ENCODE measurements around the gene NFE2L1.
"Not testable (repeated sequence)": the region's sequence is repeated elsewhere in the genome, so short reads cannot be mapped to it uniquely, and the experiment has no call there.

Gene NFE2L1

DNA sequence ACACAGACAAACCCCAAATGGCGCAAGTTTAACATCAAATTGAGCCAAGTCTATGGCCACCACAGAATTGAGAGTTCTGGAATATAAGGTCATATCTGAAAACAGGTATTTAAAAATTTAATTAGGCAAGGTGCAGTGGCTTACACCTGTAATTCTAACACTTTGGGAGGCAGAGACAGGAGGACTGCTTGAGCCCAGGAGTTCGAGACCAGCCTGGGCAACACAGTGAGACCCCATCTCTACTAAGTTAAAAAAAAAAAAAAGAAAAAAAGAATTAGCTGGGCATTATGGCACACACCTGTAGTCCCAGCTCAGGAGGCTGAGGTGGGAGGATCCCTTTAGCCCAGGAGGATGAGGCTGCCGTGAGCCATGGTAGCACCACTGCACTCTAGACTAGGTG lies 19.1 kb downstream of the NFE2L1 start:
- Histone ChIP-seq H3K27ac (ENCODE audit: low read length) (no peak overlapping the region), H3K4me3 (ENCODE audit: low read length) (no peak overlapping the region), H3K4me1 (ENCODE audit: control insufficient read depth, insufficient read depth, low read length) (no peaks in the 10 kb centered on the region), H3K27me3 (ENCODE audit: control insufficient read depth, insufficient read depth, low read length) (no peaks in the 10 kb centered on the region), H3K36me3 (ENCODE audit: control insufficient read depth, insufficient read depth, low read length) (peaks cover 4% of the 10 kb centered on the region; the same call in 1 of the 2 replicates), H3K9me3 (ENCODE audit: control insufficient read depth, insufficient read depth, low read length) (no peaks in the 10 kb centered on the region)
- no peak for DNase-seq (ENCODE audit: low read depth, low spot score)
- WGBS (ENCODE audit: insufficient coverage, insufficient read length): no CpG with 5 or more reads among the region's 3 CpGs

DNA sequence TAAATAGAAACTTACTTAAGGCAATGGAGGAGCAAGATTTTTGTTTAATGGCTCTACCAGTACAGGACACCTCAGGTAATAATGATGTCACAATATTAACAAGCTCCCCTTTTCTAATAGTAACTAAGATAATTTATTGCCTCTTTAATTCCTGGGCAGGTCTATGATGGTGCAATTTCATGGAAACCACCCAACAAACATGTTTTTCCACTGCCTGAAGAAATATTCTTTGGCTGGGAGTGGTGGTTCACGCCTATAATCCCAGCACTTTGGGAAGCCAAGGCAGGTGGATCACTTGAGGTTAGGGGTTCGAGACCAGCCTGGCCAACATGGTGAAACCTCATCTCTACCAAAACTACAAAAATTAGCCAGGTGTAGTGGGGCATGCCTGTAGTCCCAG lies 19.6 kb downstream of the NFE2L1 start:
- H3K36me3 ChIP-seq (ENCODE audit: control insufficient read depth, insufficient read depth, low read length); DNase-seq (ENCODE audit: low read depth, low spot score); H3K27me3 ChIP-seq (ENCODE audit: control insufficient read depth, insufficient read depth, low read length); H3K9me3 ChIP-seq (ENCODE audit: control insufficient read depth, insufficient read depth, low read length); H3K27ac ChIP-seq (ENCODE audit: low read length); H3K4me3 ChIP-seq (ENCODE audit: low read length); H3K4me1 ChIP-seq (ENCODE audit: control insufficient read depth, insufficient read depth, low read length): not testable (repeated sequence)
- no CpG with 5 or more reads among the region's 2 CpGs for WGBS (ENCODE audit: insufficient coverage, insufficient read length)

DNA sequence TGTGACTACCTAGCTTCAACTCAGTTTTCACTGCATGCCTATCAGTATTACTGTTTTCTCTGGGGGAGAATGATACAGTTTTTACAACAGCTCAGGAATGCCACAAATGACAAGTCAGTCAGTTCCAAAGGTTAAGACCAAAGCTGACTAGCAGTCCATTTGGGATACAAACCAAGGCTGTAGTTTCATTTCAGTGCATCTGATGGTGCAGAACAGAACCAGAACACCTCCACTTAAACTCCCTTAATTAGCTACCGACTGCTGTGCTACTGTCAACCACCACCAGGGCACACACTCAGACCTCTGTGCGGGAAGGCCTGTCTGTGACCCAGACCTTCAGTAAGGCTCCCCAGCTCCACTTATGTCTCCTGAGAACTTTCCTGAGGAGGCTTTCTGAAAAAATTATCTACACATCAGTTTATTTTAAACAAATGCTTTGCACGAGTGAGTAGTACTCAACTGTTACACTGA lies 20.4 kb downstream of the NFE2L1 start:
- Histone ChIP-seq H3K27me3 (ENCODE audit: control insufficient read depth, insufficient read depth, low read length) (no peaks in the 10 kb centered on the region), H3K9me3 (ENCODE audit: control insufficient read depth, insufficient read depth, low read length) (no peaks in the 10 kb centered on the region), H3K4me3 (ENCODE audit: low read length) (no peak overlapping the region), H3K27ac (ENCODE audit: low read length) (no peak overlapping the region), H3K36me3 (ENCODE audit: control insufficient read depth, insufficient read depth, low read length) (peaks cover 3% of the 10 kb centered on the region; the same call in 1 of the 2 replicates), H3K4me1 (ENCODE audit: control insufficient read depth, insufficient read depth, low read length) (no peaks in the 10 kb centered on the region)
- WGBS (ENCODE audit: insufficient coverage, insufficient read length): no CpG with 5 or more reads among the region's 3 CpGs
- no peak for DNase-seq (ENCODE audit: low read depth, low spot score)

DNA sequence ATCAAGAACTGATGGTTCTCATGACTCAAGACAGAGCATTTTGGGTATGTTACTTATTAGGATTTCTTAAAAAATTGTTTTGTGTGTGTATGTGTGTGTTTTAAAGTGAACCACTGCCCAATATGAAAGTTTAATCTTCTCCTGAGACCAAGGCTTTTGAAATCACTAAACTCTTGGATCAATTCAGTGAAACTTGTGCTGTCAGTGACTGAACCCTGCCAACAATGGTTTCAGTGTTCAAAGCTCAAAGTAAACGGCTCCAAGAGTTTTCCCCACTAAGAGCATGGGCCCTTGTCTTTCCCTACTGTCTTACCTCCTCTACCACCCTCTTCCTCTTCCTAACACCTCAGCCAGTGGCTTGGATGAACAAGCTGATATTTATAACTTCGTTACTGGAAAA lies 22.0 kb downstream of the NFE2L1 start:
- Histone ChIP-seq H3K27me3 (ENCODE audit: control insufficient read depth, insufficient read depth, low read length) (no peaks in the 10 kb centered on the region), H3K9me3 (ENCODE audit: control insufficient read depth, insufficient read depth, low read length) (no peaks in the 10 kb centered on the region), H3K27ac (ENCODE audit: low read length) (no peak overlapping the region), H3K4me3 (ENCODE audit: low read length) (no peak overlapping the region), H3K36me3 (ENCODE audit: control insufficient read depth, insufficient read depth, low read length) (peaks cover 7% of the 10 kb centered on the region; the same call in 1 of the 2 replicates), H3K4me1 (ENCODE audit: control insufficient read depth, insufficient read depth, low read length) (no peaks in the 10 kb centered on the region)
- WGBS (ENCODE audit: insufficient coverage, insufficient read length): no CpG with 5 or more reads among the region's 2 CpGs
- no peak for DNase-seq (ENCODE audit: low read depth, low spot score)

DNA sequence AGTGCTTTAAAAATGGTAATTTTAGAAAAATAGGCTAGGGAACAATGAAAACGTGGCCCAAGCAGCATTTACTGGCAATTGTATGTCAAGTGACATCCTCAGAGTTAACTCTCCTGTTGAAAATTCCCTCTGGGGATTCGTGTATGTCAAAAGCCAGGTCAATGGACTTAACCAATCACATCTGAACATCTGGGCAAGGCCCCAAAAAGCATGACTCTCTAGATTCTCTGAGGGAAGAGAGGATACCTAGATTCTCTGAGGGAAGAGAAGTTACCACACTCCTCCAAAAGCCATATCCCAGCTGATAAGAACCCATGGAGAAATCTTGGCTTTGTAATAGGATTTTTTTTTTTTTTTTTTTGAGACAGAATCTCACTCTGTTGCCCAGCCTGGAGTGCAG lies 23.5 kb downstream of the NFE2L1 start:
- no peaks in the 10 kb centered on the region for H3K9me3 ChIP-seq (ENCODE audit: control insufficient read depth, insufficient read depth, low read length)
- H3K36me3 ChIP-seq (ENCODE audit: control insufficient read depth, insufficient read depth, low read length): peaks cover 10% of the 10 kb centered on the region; the same call in 1 of the 2 replicates
- no CpG with 5 or more reads among the region's 2 CpGs for WGBS (ENCODE audit: insufficient coverage, insufficient read length)
- no peak overlapping the region for H3K4me3 ChIP-seq (ENCODE audit: low read length)
- no peaks in the 10 kb centered on the region for H3K4me1 ChIP-seq (ENCODE audit: control insufficient read depth, insufficient read depth, low read length)
- no peak for DNase-seq (ENCODE audit: low read depth, low spot score)
- H3K27ac ChIP-seq (ENCODE audit: low read length): no peak overlapping the region
- no peaks in the 10 kb centered on the region for H3K27me3 ChIP-seq (ENCODE audit: control insufficient read depth, insufficient read depth, low read length)

DNA sequence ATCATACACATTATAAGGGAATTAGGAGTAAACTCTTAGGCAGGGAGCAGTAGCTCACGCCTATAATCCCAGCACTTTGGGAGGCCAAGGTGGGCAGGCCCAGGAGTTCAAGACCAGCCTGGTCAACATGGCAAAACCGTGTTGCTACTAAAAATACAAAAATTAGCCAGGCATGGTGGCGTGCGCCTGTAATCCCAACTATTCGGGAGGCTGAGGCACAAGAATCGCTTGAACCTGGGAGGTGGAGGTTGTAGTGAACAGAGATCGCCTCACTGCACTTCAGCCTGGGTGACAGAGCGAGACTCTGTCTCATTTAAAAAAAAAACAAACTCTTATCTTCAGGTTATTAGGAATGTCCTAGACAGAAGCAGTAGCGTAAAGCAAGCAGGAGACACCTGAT lies 24.7 kb downstream of the NFE2L1 start:
- not testable (repeated sequence) for H3K27me3 ChIP-seq (ENCODE audit: control insufficient read depth, insufficient read depth, low read length); DNase-seq (ENCODE audit: low read depth, low spot score); H3K9me3 ChIP-seq (ENCODE audit: control insufficient read depth, insufficient read depth, low read length); H3K27ac ChIP-seq (ENCODE audit: low read length); H3K4me3 ChIP-seq (ENCODE audit: low read length); H3K4me1 ChIP-seq (ENCODE audit: control insufficient read depth, insufficient read depth, low read length)
- H3K36me3 ChIP-seq (ENCODE audit: control insufficient read depth, insufficient read depth, low read length): peaks cover 12% of the 10 kb centered on the region; the same call in 1 of the 2 replicates
- WGBS (ENCODE audit: insufficient coverage, insufficient read length): no CpG with 5 or more reads among the region's 9 CpGs

DNA sequence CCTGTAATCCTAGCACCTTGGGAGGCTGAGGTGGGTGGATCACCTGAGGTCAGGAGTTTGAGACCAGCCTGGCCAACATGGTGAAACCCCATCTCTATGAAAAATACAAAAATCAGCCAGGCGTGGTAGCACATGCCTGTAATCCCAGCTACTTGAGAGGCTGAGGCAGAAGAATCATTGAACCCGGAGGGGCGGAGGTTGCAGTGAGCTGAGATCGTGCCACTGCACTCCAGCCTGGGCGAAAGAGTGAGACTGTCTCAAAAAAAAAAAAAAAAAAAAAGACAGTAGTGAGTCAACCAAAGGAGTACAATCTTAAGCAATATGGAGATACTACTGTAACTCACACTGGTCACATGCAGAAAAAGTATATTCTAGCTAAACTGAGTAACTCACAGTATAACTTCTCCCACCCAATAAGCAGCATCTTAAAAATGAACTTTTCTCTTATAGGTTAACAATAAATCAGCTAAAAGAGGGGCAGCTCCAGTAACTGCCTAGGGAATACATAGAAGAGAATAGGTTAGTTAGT lies 25.5 kb downstream of the NFE2L1 start:
- peaks cover 12% of the 10 kb centered on the region; the same call in 1 of the 2 replicates for H3K36me3 ChIP-seq (ENCODE audit: control insufficient read depth, insufficient read depth, low read length)
- not testable (repeated sequence) for H3K27ac ChIP-seq (ENCODE audit: low read length); H3K4me3 ChIP-seq (ENCODE audit: low read length); H3K4me1 ChIP-seq (ENCODE audit: control insufficient read depth, insufficient read depth, low read length); DNase-seq (ENCODE audit: low read depth, low spot score); H3K9me3 ChIP-seq (ENCODE audit: control insufficient read depth, insufficient read depth, low read length); H3K27me3 ChIP-seq (ENCODE audit: control insufficient read depth, insufficient read depth, low read length)
- WGBS (ENCODE audit: insufficient coverage, insufficient read length): no CpG with 5 or more reads among the region's 5 CpGs

DNA sequence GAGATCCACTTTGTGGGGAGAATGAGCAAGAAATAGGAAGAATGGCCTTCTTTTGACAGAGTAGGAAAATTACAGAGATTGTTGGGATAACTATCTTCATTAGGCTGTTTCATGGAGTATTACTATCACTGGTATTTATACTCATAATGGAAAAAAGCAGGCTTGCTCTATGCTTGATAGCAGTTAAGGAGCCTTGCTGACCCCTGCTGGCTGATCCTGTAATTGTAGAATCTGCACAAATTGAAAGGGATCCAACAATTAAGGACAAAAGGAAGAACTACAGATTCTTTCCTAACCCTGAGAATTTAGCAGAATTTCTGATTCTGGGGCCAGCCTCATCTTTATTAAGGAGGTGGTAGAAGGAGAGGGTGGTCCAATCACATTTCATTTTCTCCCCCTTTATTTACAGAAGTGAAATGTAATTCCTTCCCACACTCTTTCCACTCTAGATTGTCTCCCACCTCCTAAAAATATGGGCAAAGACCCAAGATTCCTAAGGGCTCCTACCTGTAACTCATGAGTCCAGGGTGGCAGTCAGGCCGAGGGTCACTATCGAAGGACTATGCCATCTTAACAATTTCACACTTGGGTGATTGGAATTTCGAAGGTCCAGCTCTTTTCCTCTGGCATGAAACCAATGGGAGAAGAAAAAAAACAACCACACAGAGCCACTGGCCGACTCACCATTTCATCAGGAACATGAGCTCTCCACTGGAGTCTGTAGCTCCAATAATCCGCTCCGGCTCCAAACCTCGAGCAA lies 26.3 kb downstream of the NFE2L1 start:
- Histone ChIP-seq H3K27ac (ENCODE audit: low read length) (no peak overlapping the region), H3K4me1 (ENCODE audit: control insufficient read depth, insufficient read depth, low read length) (no peaks in the 10 kb centered on the region)

DNA sequence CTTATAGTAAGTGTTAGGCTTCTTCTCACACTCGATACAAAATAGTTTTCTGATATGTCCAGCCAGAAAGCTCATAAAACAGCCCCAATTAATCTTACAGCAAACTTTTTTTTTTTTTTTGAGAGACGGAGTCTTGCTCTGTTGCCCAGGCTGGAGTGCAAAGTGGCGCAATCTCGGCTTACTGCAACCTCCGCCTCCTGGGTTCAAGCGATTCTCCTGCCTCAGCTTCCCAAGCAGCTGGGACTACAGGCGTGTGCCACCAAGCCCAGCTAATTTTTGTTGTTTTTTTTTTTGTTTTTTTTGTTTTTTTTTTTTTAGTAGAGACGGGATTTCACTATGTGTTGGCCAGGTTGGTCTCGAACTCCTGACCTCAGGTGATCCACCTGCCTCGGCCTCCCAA lies 29.0 kb downstream of the NFE2L1 start:
- not testable (repeated sequence) for H3K4me1 ChIP-seq (ENCODE audit: control insufficient read depth, insufficient read depth, low read length); H3K27me3 ChIP-seq (ENCODE audit: control insufficient read depth, insufficient read depth, low read length); H3K9me3 ChIP-seq (ENCODE audit: control insufficient read depth, insufficient read depth, low read length); DNase-seq (ENCODE audit: low read depth, low spot score); H3K27ac ChIP-seq (ENCODE audit: low read length); H3K4me3 ChIP-seq (ENCODE audit: low read length)
- no CpG with 5 or more reads among the region's 10 CpGs for WGBS (ENCODE audit: insufficient coverage, insufficient read length)
- H3K36me3 ChIP-seq (ENCODE audit: control insufficient read depth, insufficient read depth, low read length): peaks cover 11% of the 10 kb centered on the region; the same call in 1 of the 2 replicates

More for the DNA sequence above, 26.3 kb downstream of the NFE2L1 start:
- WGBS (ENCODE audit: insufficient coverage, insufficient read length): no CpG with 5 or more reads among the region's 7 CpGs
- peaks cover 12% of the 10 kb centered on the region; the same call in 1 of the 2 replicates for H3K36me3 ChIP-seq (ENCODE audit: control insufficient read depth, insufficient read depth, low read length)
- no peaks in the 10 kb centered on the region for H3K9me3 ChIP-seq (ENCODE audit: control insufficient read depth, insufficient read depth, low read length)
- DNase-seq (ENCODE audit: low read depth, low spot score): no peak
- no peaks in the 10 kb centered on the region for H3K27me3 ChIP-seq (ENCODE audit: control insufficient read depth, insufficient read depth, low read length)
- no peak overlapping the region for H3K4me3 ChIP-seq (ENCODE audit: low read length)

DNA sequence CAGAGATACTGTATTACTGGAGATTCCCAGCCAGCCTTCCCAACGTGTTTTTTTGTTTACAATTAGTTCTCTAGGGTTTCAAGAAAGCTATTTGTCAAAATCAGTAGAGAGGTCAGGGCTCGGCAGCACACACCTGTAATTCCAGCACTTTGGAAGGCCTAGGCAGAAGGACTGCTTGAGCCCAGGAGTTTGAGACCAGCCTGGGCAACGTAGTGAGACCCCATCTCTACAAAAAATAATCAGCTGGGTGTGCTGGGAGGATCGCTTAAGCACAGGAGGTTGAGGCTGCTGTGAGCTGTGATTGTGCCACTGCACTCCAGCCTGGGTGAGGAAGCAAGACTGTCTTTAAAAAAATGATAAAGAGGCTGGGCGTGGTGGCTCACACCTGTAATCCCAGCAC lies 33.7 kb downstream of the NFE2L1 start:
- no peak overlapping the region for H3K4me3 ChIP-seq (ENCODE audit: low read length)
- H3K27me3 ChIP-seq (ENCODE audit: control insufficient read depth, insufficient read depth, low read length): no peaks in the 10 kb centered on the region
- no peaks in the 10 kb centered on the region for H3K9me3 ChIP-seq (ENCODE audit: control insufficient read depth, insufficient read depth, low read length)
- no peak overlapping the region for H3K27ac ChIP-seq (ENCODE audit: low read length)
- WGBS (ENCODE audit: insufficient coverage, insufficient read length): no CpG with 5 or more reads among the region's 5 CpGs
- H3K36me3 ChIP-seq (ENCODE audit: control insufficient read depth, insufficient read depth, low read length): no peaks in the 10 kb centered on the region
- no peak for DNase-seq (ENCODE audit: low read depth, low spot score)
- H3K4me1 ChIP-seq (ENCODE audit: control insufficient read depth, insufficient read depth, low read length): no peaks in the 10 kb centered on the region

DNA sequence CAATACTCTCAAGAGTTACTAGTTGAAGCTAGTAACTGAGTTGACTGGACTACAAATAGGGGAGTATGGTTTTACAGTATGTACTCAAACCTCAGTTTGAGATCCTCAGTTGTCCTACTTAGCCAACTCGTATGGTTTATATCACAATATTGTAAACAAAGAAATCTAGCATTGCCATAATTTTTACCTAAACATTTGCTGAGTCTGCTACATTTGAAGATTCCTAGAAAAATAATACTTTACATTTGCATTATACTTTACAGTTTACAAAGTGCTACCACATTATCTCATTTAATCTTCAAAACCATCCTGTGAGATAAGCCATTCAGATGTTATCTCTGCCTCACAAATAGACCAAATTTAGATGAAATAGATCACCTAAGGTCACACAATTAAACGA lies 36.8 kb downstream of the NFE2L1 start:
- Histone ChIP-seq H3K27ac (ENCODE audit: low read length) (no peak overlapping the region), H3K4me3 (ENCODE audit: low read length) (no peak overlapping the region), H3K4me1 (ENCODE audit: control insufficient read depth, insufficient read depth, low read length) (no peaks in the 10 kb centered on the region), H3K9me3 (ENCODE audit: control insufficient read depth, insufficient read depth, low read length) (no peaks in the 10 kb centered on the region), H3K36me3 (ENCODE audit: control insufficient read depth, insufficient read depth, low read length) (no peaks in the 10 kb centered on the region), H3K27me3 (ENCODE audit: control insufficient read depth, insufficient read depth, low read length) (no peaks in the 10 kb centered on the region)
- WGBS (ENCODE audit: insufficient coverage, insufficient read length): no CpG with 5 or more reads among the region's 2 CpGs
- no peak for DNase-seq (ENCODE audit: low read depth, low spot score)
